Measurements from ENCODE around the gene LARGE2. TPM values are rescaled to one million over a fixed set of nuclear protein-coding genes. Genes with fewer than 3 reads are reported as not detected.

The LARGE2 gene
- total RNA-seq, 2 experiments from 2014 or later, result 0.60 to 1.3 TPM

DNA sequence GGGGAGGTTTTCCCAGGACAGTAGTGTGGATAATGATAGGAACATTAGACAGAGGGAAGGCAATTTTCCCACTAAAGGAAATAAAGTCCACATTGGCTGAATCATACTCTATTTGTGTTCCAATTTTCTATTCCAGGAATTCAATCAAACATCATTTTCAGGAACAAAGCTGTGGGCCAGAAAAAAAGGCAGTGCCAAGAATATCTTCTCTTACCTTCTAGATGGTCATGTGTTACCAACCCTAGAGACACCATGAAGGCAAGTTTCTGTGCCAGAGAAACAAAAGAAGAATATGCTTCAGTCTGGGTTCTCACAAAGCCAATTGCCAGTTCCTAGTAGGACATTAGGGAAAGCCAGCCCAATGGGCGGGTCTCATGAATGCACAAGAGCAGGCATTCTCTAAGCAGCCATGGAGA is 27.5 kb downstream of the LARGE2 start:
- peaks cover 6% of the 10 kb centered on the region for H3K4me1 ChIP-seq (ENCODE audit: insufficient read depth, low read length, poor library complexity, severe bottlenecking)
- BruUV-seq (replicated peaks), result no TSS peak
- no peak overlapping the region for H2AFZ ChIP-seq (ENCODE audit: low read length)
- H3K79me2 ChIP-seq (ENCODE audit: insufficient read depth, low read depth, low read length), result no peaks in the 10 kb centered on the region
- no peaks in the 10 kb centered on the region for H4K20me1 ChIP-seq (ENCODE audit: insufficient read depth, low read length)
- H3K36me3 ChIP-seq (ENCODE audit: insufficient read depth, low read length), result peaks cover 68% of the 10 kb centered on the region
- CTCF ChIA-PET (ENCODE audit: unreplicated experiment), result no interaction called here
- no peak for TF ChIP-seq EZH2phosphoT487 (IDR thresholded peaks at IDR 0.05; ENCODE audit: borderline replicate concordance, low read depth, low read length)
- TF ChIP-seq, protein P1, sequence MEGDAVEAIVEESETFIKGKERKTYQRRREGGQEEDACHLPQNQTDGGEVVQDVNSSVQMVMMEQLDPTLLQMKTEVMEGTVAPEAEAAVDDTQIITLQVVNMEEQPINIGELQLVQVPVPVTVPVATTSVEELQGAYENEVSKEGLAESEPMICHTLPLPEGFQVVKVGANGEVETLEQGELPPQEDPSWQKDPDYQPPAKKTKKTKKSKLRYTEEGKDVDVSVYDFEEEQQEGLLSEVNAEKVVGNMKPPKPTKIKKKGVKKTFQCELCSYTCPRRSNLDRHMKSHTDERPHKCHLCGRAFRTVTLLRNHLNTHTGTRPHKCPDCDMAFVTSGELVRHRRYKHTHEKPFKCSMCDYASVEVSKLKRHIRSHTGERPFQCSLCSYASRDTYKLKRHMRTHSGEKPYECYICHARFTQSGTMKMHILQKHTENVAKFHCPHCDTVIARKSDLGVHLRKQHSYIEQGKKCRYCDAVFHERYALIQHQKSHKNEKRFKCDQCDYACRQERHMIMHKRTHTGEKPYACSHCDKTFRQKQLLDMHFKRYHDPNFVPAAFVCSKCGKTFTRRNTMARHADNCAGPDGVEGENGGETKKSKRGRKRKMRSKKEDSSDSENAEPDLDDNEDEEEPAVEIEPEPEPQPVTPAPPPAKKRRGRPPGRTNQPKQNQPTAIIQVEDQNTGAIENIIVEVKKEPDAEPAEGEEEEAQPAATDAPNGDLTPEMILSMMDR (conservative IDR thresholded peaks at IDR 0.05; ENCODE audit: low read length), result no peak
- POLR2A ChIA-PET, result interaction anchor here (0.6 to 1.5 kb wide), 2 partner anchors 55 to 816 kb away, joined by 3 to 4 read pairs; no protein-coding TSS in a partner anchor
- DNase-seq (ENCODE audit: low spot score), result no peak
- no peaks in the 10 kb centered on the region for H3K9me2 ChIP-seq (ENCODE audit: insufficient read depth, low read length)
- H3K4me2 ChIP-seq (ENCODE audit: low read length), result no peak overlapping the region
- no peak overlapping the region for H3K27ac ChIP-seq (ENCODE audit: low read depth, low read length, poor library complexity, severe bottlenecking)
- no peaks in the 10 kb centered on the region for H3K9me3 ChIP-seq (ENCODE audit: low read length)
- H3K4me3 ChIP-seq (ENCODE audit: low read depth, low read length, poor library complexity, severe bottlenecking), result no peak overlapping the region
- intact Hi-C loops (cut with micrococcal nuclease; ENCODE audit: unreplicated experiment), result no loop called here

DNA sequence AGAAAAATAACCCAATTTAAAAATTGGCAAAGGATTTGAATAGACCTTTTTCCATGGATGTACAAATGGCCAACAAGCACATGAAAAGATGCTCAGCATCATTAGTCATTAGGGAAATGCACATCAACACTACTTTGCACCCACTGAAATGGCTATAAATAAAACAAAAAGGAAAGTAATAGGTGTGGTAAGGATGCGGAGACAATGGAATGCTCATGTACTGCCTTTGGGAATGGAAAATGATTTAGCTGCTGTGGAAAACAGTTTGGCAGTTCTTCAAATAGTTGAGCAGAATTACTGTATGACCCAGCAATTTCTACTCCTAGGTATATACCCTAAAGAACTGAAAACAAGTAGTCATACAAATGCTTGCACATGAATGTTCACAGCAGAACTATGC is 37.4 kb downstream of the LARGE2 start:
- TF ChIP-seq EZH2phosphoT487 (IDR thresholded peaks at IDR 0.05; ENCODE audit: borderline replicate concordance, low read depth, low read length), result no peak
- TF ChIP-seq, protein P1 (conservative IDR thresholded peaks at IDR 0.05; ENCODE audit: low read length), result no peak
- no peak overlapping the region for H3K4me2 ChIP-seq (ENCODE audit: low read length)

DNA sequence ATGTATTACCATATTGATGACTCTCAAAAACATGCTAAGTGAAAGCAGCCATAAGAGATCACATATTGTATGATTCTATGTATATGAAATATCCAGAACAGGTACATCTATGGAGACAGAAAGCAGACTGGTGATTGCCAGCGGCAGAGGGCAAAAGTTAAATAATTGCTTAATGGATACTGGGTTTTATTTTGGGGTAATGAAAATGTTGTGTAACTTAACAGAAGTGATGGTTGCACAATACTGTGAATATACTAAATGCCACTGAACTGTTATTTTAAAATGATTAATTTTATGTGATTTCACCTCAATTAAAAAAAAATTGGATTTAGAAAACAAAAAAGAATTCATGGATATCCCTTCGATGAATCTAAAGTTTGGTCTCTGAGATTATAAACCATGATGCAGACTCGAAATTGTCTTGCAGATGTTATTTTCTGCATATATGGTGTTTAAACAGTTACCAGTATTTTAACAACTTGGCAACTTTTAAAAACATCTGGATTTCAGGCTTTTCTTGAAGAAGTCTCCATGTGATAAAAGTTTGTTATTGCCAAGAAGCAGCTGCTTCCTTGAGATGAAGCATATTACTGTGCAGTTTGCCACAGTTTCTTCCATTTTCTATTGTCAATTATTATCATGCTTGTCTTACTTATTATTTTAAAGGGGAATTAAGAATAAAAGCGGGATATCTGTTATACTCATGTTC is 38.1 kb downstream of the LARGE2 start:
- H3K36me3 ChIP-seq (ENCODE audit: insufficient read depth, low read length), result peaks cover 29% of the 10 kb centered on the region
- ChIA-PET POLR2A (no interaction called here), CTCF (ENCODE audit: unreplicated experiment) (no interaction called here)
- intact Hi-C loops (cut with micrococcal nuclease; ENCODE audit: unreplicated experiment), result no loop called here
- no peaks in the 10 kb centered on the region for H3K4me1 ChIP-seq (ENCODE audit: insufficient read depth, low read length, poor library complexity, severe bottlenecking)
- no peaks in the 10 kb centered on the region for H3K79me2 ChIP-seq (ENCODE audit: insufficient read depth, low read depth, low read length)
- no peak overlapping the region for H3K4me2 ChIP-seq (ENCODE audit: low read length)
- H3K27ac ChIP-seq (ENCODE audit: low read depth, low read length, poor library complexity, severe bottlenecking), result no peak overlapping the region
- no peak overlapping the region for H3K4me3 ChIP-seq (ENCODE audit: low read depth, low read length, poor library complexity, severe bottlenecking)
- BruUV-seq (replicated peaks), result no TSS peak
- H3K9me3 ChIP-seq (ENCODE audit: low read length), result no peaks in the 10 kb centered on the region
- no peaks in the 10 kb centered on the region for H3K9me2 ChIP-seq (ENCODE audit: insufficient read depth, low read length)
- H4K20me1 ChIP-seq (ENCODE audit: insufficient read depth, low read length), result no peaks in the 10 kb centered on the region
- no peak for TF ChIP-seq EZH2phosphoT487 (IDR thresholded peaks at IDR 0.05; ENCODE audit: borderline replicate concordance, low read depth, low read length)
- TF ChIP-seq, protein P1 (conservative IDR thresholded peaks at IDR 0.05; ENCODE audit: low read length), result no peak
- no peak overlapping the region for H2AFZ ChIP-seq (ENCODE audit: low read length)
- DNase-seq (ENCODE audit: low spot score), result no peak

More for the DNA sequence above, 37.4 kb downstream of the LARGE2 start:
- no peaks in the 10 kb centered on the region for H3K9me3 ChIP-seq (ENCODE audit: low read length)
- ChIA-PET POLR2A (interaction anchor here (0.6 to 0.8 kb wide), 2 partner anchors 12 to 144 kb away, joined by 3 to 4 read pairs; no protein-coding TSS in a partner anchor), CTCF (ENCODE audit: unreplicated experiment) (no interaction called here)
- no TSS peak for BruUV-seq (replicated peaks)
- H4K20me1 ChIP-seq (ENCODE audit: insufficient read depth, low read length), result no peaks in the 10 kb centered on the region
- no peaks in the 10 kb centered on the region for H3K4me1 ChIP-seq (ENCODE audit: insufficient read depth, low read length, poor library complexity, severe bottlenecking)
- no peak overlapping the region for H3K4me3 ChIP-seq (ENCODE audit: low read depth, low read length, poor library complexity, severe bottlenecking)
- H3K9me2 ChIP-seq (ENCODE audit: insufficient read depth, low read length), result no peaks in the 10 kb centered on the region
- no peaks in the 10 kb centered on the region for H3K79me2 ChIP-seq (ENCODE audit: insufficient read depth, low read depth, low read length)
- H3K36me3 ChIP-seq (ENCODE audit: insufficient read depth, low read length), result peaks cover 24% of the 10 kb centered on the region
- H2AFZ ChIP-seq (ENCODE audit: low read length), result no peak overlapping the region
- no peak overlapping the region for H3K27ac ChIP-seq (ENCODE audit: low read depth, low read length, poor library complexity, severe bottlenecking)
- intact Hi-C loops (cut with micrococcal nuclease; ENCODE audit: unreplicated experiment), result no loop called here
- DNase-seq (ENCODE audit: low spot score), result no peak

All from OCI-LY7 (cell line).